GM18873 (cell line): Measurements from ENCODE around the gene LMO7.
"Not testable (repeated sequence)": the region's sequence is repeated elsewhere in the genome, so short reads cannot be mapped to it uniquely, and the experiment has no call there.

ENCODE experiments used
- ATAC-seq: cut with Tn5 transposase; IDR thresholded peaks from one replicate; pipeline ENCODE4 v1.9.1; 2021; ENCODE audit warnings: mild to moderate bottlenecking, moderate library complexity, moderate number of reproducible peaks; ENCODE audit not compliant: unreplicated experiment, low FRiP score

Gene LMO7

DNA sequence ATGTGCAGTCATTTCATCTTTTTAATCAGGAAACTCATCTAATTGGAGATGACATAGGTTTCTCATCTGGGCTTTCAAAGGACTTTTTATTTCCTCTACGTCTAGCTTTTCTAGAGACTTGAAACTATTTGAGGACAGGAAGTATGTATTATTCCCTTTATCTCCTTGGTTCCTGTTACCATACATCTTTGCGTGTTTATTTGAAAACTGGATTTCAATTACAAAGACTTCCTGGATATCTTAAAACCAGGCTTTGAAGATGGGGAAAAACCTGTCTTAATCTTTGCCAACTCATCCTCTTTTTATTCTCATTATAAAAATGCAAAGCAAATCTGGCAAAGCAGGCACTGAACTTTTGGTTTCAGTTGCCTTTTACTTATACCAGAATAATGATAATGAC is 130.5 kb downstream of the LMO7 start:
- no peak for ATAC-seq

DNA sequence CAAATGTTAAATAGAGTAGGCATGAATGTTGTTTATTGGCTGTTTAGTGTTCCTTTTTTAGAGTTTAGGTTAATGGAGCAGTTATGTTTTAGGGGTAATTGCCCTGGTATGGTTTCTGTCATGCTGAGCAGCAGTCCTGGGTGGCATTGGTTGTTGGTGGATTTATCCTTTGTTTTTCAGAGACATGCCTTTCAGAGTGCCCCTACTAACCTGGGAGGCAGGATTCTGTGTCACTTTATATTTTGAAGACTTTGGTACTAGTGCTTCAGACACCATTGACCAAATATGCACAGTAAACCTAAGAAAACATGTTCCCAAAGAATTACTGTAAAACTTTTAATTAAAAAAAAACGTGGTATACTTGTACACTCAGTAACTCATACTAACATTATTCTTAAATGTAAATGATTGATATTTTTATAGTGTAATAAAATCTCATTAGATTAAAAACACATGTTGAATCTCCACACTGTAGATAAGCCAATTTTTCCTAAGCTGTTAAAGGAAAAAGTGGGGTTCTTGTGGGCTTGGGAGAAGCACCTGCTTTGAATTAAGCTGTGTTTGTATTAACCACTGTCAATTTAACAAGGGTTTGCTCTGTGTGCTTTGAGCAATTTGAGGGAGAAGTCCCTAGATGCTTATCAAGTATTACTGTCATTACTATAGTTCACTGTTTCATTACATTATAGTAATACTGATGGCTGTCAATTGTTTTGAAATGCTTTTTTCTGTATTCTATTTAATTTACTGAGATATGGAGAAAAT is 133.2 kb downstream of the LMO7 start:
- ATAC-seq = no peak

GRCh38 chr13:75770164-75770563 is 134.0 kb downstream of the LMO7 start:
- no peak for ATAC-seq

DNA sequence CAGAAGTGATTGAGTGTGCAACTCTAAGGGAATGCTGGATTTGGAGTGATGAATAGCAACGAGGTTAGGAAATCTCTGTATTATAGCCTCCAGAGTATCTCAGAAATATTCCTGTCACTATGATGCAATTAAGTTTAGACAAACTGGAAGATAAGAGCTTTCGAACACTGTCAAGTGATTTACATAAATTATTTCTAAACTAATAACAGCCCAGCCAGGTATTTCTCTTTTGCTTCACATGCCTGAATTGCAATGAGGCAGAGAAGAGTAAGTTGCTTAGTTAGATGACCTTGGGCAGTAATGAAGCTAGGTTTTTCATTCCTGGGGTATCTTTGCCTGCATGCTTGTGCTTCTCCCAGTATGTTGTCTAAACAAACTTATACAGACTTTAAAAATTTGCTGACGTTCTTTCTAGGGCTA is 134.5 kb downstream of the LMO7 start:
- ATAC-seq = no peak

- ATAC-seq = no peak
These were observed 135.1 kb downstream of the LMO7 start for GRCh38 chr13:75771226-75771625.

DNA sequence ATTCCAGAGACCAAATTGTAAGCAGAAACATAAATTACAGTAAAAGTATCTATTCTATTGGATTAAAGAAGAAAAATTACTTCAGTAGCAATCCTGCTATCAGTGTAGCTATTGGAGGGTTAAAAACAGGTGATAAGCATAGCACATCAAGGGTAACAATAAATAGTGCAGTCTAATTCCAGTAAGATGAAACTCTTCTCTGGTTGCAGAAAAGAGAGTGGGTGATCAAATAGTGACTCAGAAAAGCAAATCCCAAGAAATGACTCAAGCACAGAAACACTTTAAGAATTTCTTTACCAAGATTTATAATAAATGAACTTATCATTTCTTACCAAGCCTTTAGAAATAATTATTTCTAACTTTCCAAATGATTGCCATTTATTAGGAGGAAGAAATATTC is 135.7 kb downstream of the LMO7 start:
- no peak for ATAC-seq

GRCh38 chr13:75774176-75774575 is 138.0 kb downstream of the LMO7 start:
- no peak for ATAC-seq

- ATAC-seq = no peak
These were observed 140.4 kb downstream of the LMO7 start for GRCh38 chr13:75776550-75776949.

DNA sequence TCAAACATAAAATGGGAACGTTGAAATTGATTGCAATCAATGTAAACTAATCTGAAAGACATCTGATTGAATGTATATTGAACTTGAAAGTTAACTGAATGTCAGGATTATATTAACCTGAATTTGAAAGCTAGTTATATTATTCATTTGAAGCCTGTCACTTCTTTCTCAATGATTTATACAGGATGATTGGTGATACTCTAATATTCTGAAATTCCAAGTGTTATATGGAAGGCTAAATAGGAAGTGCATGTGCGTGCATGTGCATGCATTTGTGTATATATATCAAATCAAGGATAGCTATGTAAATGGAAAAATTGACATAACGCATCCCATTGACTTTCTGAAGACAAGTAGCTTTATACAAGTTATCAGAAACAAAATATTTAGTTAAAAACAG is 143.3 kb downstream of the LMO7 start:
- no peak for ATAC-seq

DNA sequence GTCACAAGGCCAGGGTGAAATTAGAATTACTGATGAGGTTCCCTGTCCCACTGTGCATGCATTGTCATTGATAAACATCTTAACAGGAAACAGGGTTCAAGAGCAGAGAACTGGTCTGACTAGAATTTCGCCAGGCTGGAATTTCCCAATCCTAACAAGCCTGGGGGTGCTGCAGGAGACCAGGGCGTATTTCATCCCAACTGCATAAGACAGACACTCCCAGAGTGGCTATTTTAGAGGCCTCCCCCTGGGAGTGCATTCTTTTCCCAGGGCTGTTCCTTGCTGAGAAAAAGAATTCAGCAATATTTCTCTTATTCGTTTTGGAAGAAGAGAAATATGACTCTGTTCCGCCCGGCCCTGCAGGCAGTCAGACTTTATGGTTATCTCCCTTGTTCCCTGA is 144.0 kb downstream of the LMO7 start:
- ATAC-seq = not testable (repeated sequence)

DNA sequence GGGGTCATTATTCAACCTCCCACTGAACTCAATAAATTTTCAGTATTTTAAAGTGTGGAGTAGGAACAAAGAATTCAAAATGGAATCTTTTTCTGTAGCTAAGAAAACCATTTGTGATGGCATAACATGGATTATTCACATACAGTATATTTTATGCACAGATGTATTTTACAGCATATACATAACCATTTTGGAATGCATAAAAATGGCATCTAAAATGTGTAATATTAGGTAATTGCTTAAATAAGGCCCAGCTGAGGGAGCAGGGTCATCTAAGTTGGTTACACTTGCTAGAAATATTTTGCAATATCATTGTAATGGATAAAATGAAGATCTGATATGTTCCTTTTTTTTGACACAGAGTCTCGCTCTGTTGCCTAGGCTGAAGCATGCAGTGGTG is 146.9 kb downstream of the LMO7 start:
- ATAC-seq = no peak

GRCh38 chr13:75784003-75784402 is 147.9 kb downstream of the LMO7 start:
- no peak for ATAC-seq

GRCh38 chr13:75785130-75785529 is 149.0 kb downstream of the LMO7 start:
- no peak for ATAC-seq

- no peak for ATAC-seq
These were observed 151.3 kb downstream of the LMO7 start for GRCh38 chr13:75787249-75787928.

DNA sequence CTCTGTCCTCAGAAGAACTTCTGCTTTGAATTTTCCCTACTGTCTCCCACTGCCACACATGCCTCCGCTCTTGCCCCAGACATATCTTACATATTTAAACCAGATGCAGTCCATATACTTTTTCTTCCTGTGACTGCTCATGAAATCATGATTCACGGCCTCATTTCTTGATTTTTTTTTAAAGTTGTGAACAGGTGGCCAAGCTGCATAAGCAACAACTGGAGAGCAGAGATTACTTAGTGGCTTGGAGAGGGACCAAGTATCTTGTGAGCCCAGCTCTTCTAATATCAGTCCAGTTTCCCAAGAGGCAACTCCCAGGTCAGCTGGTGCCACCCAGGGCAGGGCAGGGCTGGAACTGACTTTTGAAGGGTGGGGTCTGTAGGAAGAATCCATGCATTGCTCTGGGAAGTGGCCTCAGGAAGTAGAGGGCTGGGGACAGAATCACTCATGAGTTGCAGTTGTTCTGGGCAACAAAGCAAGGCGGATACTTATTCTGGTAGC is 152.4 kb downstream of the LMO7 start:
- ATAC-seq = no peak

DNA sequence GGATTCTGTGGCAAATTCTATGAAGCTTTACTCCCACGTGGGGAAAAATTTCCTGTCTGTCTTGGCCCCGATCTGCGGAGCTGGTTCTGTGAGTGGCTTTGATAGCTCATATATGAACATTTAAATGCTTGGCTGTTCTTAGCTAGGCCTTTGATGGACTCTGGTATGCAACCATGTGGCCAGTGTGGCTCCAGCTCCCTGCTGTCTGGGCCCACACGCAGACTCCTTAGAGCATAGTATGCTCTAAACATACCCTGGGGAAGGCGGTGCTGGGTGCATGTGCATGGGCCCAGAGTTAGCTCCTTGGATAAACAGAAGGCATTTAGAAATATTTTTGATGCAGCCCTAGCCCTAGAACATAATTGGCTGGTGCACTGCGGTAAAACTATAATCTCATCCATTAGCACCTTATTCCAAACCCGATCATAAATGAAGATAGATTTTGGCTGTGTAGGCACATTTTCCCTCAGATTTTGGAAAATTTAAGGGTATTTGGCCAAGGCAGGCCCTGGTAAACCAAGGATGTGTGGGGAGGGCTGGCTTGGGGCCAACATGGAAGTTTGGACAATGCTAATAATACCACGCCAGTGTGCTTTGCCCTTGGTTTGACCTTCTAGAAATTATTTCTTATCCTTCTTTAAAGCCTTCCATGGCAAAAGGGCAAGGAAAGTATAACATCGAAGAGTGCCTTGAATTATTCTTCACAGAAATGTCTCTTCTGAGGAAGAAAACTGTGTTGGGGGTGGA is 153.5 kb downstream of the LMO7 start:
- ATAC-seq = no peak

DNA sequence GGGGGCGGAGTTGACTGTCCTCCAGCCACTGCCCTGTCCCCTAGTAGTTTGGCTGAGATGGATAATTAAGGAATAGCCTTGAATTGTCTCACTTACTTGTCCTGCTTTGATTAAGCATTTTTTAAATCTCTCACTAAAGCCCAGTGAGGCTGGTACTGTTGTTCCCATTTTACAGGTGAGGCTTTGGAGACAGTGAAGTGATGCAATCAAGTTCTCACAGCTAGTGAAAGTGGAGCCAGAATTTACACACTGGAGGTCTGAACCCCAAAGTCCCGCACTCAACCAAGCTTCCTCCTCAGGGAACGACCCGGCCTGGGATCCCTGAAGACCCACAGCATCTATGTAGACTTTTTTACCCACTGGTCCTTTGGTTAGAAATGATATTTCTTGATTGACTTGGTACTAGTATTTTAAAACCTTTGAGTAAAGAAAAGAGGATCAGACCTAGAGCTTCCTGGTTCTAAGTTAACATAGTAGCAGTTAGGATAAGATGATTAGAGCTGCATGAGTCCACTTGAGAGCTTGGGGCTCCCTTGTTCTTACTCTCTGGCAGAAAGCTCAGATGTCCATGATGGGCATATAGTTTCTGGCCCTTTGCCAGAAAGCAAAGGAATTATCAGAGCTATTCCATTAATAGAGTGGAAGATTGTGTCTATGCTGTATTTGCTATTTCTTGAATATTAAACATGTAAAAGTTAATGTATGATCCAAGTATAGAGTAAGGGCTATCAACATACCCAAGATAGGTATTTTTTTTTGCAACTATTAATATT is 154.3 kb downstream of the LMO7 start:
- ATAC-seq = no peak

DNA sequence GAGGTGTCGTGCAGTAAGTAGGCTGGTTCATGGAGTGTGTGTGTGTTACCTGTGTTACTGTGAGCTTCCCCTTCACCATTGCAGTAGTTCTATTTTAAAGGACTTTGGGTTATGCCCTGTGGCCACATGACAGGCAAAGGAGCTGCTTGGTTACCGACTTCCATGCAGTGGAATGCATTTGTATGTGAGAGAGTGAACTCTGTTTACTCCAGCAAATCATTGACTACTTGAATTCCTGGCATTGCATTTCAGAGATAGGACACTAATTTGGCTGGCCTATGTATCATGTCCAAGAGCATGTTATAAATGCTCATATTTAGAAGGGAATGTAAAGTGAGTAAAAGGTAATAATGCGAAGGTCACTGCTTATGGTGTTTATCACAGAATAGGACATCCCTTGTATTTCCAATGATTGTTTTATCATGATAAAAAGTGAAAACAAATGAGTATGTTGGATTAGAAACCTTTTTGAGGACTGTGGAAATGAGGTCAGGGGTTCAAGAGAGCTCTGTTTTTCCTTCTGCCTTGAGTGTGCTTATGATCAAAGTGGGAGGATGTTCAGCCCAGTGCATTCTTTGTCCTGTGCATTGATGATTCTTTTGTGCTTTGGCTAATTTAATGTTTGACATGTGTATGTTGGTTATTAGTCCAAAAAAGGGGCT is 156.5 kb downstream of the LMO7 start:
- ATAC-seq = no peak

DNA sequence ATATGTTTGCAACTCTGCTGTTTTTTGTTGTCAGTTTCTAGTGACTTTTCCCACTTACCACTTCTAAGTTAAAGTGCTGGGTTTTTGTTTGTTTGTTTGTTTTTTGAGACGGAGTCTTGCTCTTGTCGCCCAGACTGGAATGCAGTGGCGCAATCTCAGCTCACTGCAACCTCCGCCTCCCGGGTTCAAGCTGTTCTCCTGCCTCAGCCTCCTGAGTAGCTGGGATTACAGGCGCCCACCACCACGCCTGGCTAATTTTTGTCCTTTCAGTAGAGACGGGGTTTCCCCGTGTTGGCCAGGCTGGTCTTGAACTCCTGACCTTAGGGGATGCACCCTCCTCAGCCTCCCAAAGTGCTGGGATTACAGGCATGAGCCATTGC is 157.0 kb downstream of the LMO7 start:
- not testable (repeated sequence) for ATAC-seq

DNA sequence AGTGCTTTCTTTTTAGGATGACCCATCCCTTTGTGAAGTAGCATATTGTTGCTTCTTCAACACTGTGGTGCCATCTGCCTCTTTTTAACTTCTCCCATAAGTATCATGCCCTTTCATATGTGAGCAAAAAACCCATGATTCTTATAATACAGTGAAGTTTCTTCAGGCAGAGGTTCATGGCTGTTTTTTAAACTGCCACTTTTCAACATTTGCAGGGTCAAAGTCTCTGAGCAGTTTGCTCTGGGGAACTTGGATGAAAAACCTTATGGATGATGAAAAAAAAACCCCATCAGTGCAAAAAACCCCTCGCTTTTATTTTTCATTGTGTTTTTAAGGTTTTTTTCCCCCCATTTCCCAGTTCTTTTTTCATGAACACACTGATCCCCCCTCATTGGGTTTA is 158.5 kb downstream of the LMO7 start:
- ATAC-seq = no peak
